GM12878 (cell line): ENCODE results near the gene IRF2BPL. TPM values are rescaled to one million over a fixed set of nuclear protein-coding genes. Genes with fewer than 3 reads are reported as not detected.

Source experiments
- ASH2L ChIP-seq: fragments of 300-600, 200-600 bp; sonication (generic); IDR thresholded peaks from 2 replicates; pipeline ENCODE4 v1.6.1; 2017; ENCODE audit warnings: low read depth, mild to moderate bottlenecking, borderline replicate concordance
- CBX5 ChIP-seq: sonication (generic); IDR thresholded peaks from 2 replicates; pipeline ENCODE4 v1.6.1; 2016; ENCODE audit warnings: low read depth, moderate library complexity, mild to moderate bottlenecking, inconsistent platforms
- CEBPB ChIP-seq, 2 experiments: fragments of 150-350 bp in 1 of 2; IDR thresholded peaks; 2 replicates each; pipeline ENCODE4 v1.6.1; 2012 to 2014; ENCODE audit warnings: low read depth in 2 of 2, low read length in 2 of 2, borderline replicate concordance in 1 of 2, inconsistent platforms in 1 of 2
- FOXK2 ChIP-seq: fragments of 450-650 bp; IDR thresholded peaks from 2 replicates; pipeline ENCODE4 v1.6.1; 2017; ENCODE audit warnings: mild to moderate bottlenecking, moderate library complexity
- GABPA ChIP-seq: IDR thresholded peaks from 2 replicates; pipeline ENCODE4 v1.6.1; 2014; ENCODE audit warnings: antibody characterized with exemption, low read depth, mild to moderate bottlenecking, inconsistent platforms
- JUNB ChIP-seq: IDR thresholded peaks from 2 replicates; pipeline ENCODE4 v1.6.1; 2016; ENCODE audit warnings: antibody characterized with exemption, mild to moderate bottlenecking
- MTA2 ChIP-seq: fragments of 450-650 bp; IDR thresholded peaks from 2 replicates; pipeline ENCODE4 v1.6.1; 2016; ENCODE audit warnings: low read depth, mild to moderate bottlenecking, moderate library complexity
- POU2F2 ChIP-seq: IDR thresholded peaks from 3 replicates; pipeline ENCODE4 v1.6.1; 2011; ENCODE audit warnings: low read depth, mild to moderate bottlenecking, low read length, borderline replicate concordance
- SP1 ChIP-seq: IDR thresholded peaks from one replicate; pipeline ENCODE4 v1.6.1; 2011; ENCODE audit warnings: low read depth, low read length
- SUZ12 ChIP-seq: fragments of 200-600 bp; sonication (generic); IDR thresholded peaks from one replicate; pipeline ENCODE4 v1.6.1; 2018; ENCODE audit warnings: antibody characterized with exemption, mild to moderate bottlenecking; ENCODE audit not compliant: unreplicated experiment
- YBX1 ChIP-seq: fragments of 450-650 bp; IDR thresholded peaks from 2 replicates; pipeline ENCODE4 v1.6.1; 2016; ENCODE audit warnings: antibody characterized with exemption
- ZBED1 ChIP-seq: IDR thresholded peaks from 2 replicates; pipeline ENCODE4 v1.6.1; 2016; ENCODE audit warnings: borderline replicate concordance
- polyA plus RNA-seq, 11 experiments: library from polyadenylated mRNA; depleted of rRNA in 4 of 11; unstranded in 6 of 11; stranded (reverse) in 5 of 11; fragments of >200 nt; fragmentation: Nextera tagmentation in 4 of 11; fragmentation: Illumina TruSeq in 1 of 11; extraction: Ambion mirVana in 4 of 11; extraction: Trizol in 1 of 11; gene quantifications; 1 replicate in 1 of 11; 2 replicates in 10 of 11; pipeline versions ENCODE4 v1.2.1 to v1.2.3, GENCODE V29; 2011 to 2016; ENCODE audit warnings: inconsistent platforms in 2 of 11, missing spikeins in 2 of 11, low read depth in 1 of 11
- total RNA-seq, 4 experiments: library from RNA; depleted of rRNA in 3 of 4; stranded (reverse); fragments of >200 nt in 3 of 4; fragmentation: Illumina TruSeq in 1 of 4; extraction: Trizol in 1 of 4; gene quantifications; 2 replicates each; pipeline versions ENCODE4 v1.2.1 to v1.2.3, GENCODE V29; 2013 to 2021
- TF ChIP-seq, protein P1 (sequence below): fragments of 450-650 bp; IDR thresholded peaks from 2 replicates; pipeline ENCODE4 v1.6.1; 2018; ENCODE audit warnings: mild to moderate bottlenecking, low read depth, moderate library complexity; ENCODE audit not compliant: partially characterized antibody
- TF ChIP-seq, protein P2 (sequence below): IDR thresholded peaks from 2 replicates; pipeline ENCODE4 v1.6.1; 2012; ENCODE audit warnings: improper control_type of control experiment, low read depth, low read length; ENCODE audit not compliant: insufficient replicate concordance
- TF ChIP-seq, protein P3 (sequence below): IDR thresholded peaks from 2 replicates; pipeline ENCODE4 v1.6.1; 2011; ENCODE audit warnings: low read depth, low read length, improper control_type of control experiment, borderline replicate concordance
- TF ChIP-seq, protein P4 (sequence below): IDR thresholded peaks from 2 replicates; pipeline ENCODE4 v1.6.1; 2011; ENCODE audit warnings: mild to moderate bottlenecking, low read depth, low read length, moderate library complexity; ENCODE audit not compliant: insufficient replicate concordance
- TF ChIP-seq, protein P5 (sequence below): fragments of 450-650 bp; IDR thresholded peaks from 2 replicates; pipeline ENCODE4 v1.6.1; 2017; ENCODE audit warnings: borderline replicate concordance

The IRF2BPL gene
- total and polyA plus RNA-seq, 10 of the 15 experiments (the other 5 are each of a cell fraction or from before 2014, with no cell fraction given) = 1.2 to 34.5 (median 3.1) TPM

DNA sequence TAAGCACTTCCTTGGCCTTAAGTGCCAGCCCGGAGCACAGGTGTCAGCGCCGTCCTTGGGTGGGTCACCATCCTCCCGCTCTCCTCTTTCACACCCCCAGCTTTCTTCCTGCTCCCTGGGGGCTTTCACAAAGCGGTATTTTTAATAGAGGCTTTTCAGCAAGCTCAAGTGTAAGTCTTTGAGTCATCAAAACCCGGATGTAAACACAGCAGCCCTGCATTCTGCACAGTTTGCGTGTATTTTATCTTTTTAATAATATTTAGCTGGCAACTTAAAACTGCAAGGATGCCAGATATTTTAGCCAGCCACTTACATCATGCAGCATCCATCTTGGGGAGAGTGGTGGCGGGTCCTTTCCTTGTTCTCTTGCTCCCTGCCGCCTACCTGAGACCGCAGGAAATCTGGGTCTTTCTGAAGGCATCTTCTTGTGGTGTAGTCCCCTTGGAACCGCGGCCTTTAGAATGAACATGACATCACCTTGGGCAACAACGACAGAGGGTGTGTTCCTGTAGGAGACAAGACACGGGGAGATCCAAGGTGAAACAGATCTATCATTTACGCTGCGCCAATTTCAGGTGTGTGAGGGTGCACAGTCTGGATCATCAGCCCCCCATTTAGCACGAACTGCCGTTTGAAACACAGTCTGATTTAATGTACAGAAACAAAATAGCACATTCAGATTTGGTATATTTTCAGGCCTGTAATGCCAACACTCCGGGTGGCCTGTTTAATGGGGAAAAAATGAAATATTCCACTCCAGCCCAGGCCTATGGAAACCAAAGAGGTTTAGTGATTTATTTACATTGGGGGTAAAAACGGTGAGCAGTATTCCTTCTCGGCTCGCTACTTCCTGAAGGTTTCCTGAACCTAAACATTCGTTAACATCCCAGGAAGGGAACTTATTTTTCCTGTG is 12.5 kb upstream of the IRF2BPL start (continued):
- TF ChIP-seq, protein P1, sequence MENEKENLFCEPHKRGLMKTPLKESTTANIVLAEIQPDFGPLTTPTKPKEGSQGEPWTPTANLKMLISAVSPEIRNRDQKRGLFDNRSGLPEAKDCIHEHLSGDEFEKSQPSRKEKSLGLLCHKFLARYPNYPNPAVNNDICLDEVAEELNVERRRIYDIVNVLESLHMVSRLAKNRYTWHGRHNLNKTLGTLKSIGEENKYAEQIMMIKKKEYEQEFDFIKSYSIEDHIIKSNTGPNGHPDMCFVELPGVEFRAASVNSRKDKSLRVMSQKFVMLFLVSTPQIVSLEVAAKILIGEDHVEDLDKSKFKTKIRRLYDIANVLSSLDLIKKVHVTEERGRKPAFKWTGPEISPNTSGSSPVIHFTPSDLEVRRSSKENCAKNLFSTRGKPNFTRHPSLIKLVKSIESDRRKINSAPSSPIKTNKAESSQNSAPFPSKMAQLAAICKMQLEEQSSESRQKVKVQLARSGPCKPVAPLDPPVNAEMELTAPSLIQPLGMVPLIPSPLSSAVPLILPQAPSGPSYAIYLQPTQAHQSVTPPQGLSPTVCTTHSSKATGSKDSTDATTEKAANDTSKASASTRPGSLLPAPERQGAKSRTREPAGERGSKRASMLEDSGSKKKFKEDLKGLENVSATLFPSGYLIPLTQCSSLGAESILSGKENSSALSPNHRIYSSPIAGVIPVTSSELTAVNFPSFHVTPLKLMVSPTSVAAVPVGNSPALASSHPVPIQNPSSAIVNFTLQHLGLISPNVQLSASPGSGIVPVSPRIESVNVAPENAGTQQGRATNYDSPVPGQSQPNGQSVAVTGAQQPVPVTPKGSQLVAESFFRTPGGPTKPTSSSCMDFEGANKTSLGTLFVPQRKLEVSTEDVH = no peak
- TF ChIP-seq, protein P2, sequence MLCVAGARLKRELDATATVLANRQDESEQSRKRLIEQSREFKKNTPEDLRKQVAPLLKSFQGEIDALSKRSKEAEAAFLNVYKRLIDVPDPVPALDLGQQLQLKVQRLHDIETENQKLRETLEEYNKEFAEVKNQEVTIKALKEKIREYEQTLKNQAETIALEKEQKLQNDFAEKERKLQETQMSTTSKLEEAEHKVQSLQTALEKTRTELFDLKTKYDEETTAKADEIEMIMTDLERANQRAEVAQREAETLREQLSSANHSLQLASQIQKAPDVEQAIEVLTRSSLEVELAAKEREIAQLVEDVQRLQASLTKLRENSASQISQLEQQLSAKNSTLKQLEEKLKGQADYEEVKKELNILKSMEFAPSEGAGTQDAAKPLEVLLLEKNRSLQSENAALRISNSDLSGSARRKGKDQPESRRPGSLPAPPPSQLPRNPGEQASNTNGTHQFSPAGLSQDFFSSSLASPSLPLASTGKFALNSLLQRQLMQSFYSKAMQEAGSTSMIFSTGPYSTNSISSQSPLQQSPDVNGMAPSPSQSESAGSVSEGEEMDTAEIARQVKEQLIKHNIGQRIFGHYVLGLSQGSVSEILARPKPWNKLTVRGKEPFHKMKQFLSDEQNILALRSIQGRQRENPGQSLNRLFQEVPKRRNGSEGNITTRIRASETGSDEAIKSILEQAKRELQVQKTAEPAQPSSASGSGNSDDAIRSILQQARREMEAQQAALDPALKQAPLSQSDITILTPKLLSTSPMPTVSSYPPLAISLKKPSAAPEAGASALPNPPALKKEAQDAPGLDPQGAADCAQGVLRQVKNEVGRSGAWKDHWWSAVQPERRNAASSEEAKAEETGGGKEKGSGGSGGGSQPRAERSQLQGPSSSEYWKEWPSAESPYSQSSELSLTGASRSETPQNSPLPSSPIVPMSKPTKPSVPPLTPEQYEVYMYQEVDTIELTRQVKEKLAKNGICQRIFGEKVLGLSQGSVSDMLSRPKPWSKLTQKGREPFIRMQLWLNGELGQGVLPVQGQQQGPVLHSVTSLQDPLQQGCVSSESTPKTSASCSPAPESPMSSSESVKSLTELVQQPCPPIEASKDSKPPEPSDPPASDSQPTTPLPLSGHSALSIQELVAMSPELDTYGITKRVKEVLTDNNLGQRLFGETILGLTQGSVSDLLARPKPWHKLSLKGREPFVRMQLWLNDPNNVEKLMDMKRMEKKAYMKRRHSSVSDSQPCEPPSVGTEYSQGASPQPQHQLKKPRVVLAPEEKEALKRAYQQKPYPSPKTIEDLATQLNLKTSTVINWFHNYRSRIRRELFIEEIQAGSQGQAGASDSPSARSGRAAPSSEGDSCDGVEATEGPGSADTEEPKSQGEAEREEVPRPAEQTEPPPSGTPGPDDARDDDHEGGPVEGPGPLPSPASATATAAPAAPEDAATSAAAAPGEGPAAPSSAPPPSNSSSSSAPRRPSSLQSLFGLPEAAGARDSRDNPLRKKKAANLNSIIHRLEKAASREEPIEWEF = no peak
- TF ChIP-seq, protein P3, sequence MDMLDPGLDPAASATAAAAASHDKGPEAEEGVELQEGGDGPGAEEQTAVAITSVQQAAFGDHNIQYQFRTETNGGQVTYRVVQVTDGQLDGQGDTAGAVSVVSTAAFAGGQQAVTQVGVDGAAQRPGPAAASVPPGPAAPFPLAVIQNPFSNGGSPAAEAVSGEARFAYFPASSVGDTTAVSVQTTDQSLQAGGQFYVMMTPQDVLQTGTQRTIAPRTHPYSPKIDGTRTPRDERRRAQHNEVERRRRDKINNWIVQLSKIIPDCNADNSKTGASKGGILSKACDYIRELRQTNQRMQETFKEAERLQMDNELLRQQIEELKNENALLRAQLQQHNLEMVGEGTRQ = no peak
- TF ChIP-seq JUNB (no peak), CBX5 (no peak), SUZ12 (no peak), YBX1 (no peak), ASH2L (0 out of 2 replicates have a peak, but pooled peaks have one; percentile 78), CEBPB (IDR thresholded peaks at IDR 0.05; ENCODE audit: borderline replicate concordance in 1 of 2, low read depth in 2 of 2, low read length in 2 of 2) (no peak), GABPA (no peak), FOXK2 (no peak; the same call in 1 of the 2 replicates), ZBED1 (0 out of 2 replicates have a peak, but pooled peaks have one; percentile 37), MTA2 (no peak; the same call in 1 of the 2 replicates), POU2F2 (no peak), SP1 (no peak)
- TF ChIP-seq, protein P4, sequence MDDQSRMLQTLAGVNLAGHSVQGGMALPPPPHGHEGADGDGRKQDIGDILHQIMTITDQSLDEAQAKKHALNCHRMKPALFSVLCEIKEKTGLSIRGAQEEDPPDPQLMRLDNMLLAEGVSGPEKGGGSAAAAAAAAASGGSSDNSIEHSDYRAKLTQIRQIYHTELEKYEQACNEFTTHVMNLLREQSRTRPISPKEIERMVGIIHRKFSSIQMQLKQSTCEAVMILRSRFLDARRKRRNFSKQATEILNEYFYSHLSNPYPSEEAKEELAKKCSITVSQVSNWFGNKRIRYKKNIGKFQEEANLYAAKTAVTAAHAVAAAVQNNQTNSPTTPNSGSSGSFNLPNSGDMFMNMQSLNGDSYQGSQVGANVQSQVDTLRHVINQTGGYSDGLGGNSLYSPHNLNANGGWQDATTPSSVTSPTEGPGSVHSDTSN = no peak
- TF ChIP-seq, protein P5, sequence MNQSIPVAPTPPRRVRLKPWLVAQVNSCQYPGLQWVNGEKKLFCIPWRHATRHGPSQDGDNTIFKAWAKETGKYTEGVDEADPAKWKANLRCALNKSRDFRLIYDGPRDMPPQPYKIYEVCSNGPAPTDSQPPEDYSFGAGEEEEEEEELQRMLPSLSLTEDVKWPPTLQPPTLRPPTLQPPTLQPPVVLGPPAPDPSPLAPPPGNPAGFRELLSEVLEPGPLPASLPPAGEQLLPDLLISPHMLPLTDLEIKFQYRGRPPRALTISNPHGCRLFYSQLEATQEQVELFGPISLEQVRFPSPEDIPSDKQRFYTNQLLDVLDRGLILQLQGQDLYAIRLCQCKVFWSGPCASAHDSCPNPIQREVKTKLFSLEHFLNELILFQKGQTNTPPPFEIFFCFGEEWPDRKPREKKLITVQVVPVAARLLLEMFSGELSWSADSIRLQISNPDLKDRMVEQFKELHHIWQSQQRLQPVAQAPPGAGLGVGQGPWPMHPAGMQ = no peak
